ENCODE results near the gene MYF5. TPM values are rescaled to one million over a fixed set of nuclear protein-coding genes. Genes with fewer than 3 reads are reported as not detected.
"Not testable (repeated sequence)": the region's sequence is repeated elsewhere in the genome, so short reads cannot be mapped to it uniquely, and the experiment has no call there.

Gene MYF5
- total RNA-seq: not detected in 2 replicates
- long read RNA-seq: 0 reads

DNA sequence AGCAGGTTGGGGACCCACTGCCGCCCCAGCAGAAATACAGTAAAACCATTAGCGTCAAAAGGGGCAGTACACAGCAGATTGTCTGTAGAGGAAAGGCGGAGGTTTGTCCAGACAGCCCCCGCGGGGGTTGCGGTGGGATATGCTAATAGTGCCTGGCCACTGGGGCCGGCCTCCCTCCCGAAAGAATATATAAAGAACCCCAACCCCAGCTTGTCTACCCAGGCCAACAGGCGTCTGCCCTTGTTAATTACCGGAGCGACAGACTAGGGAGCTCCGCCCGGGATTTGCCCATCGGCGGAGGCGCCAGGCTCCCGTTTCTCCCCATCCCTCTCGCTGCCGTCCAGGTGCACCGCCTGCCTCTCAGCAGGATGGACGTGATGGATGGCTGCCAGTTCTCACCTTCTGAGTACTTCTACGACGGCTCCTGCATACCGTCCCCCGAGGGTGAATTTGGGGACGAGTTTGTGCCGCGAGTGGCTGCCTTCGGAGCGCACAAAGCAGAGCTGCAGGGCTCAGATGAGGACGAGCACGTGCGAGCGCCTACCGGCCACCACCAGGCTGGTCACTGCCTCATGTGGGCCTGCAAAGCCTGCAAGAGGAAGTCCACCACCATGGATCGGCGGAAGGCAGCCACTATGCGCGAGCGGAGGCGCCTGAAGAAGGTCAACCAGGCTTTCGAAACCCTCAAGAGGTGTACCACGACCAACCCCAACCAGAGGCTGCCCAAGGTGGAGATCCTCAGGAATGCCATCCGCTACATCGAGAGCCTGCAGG is at the start of gene MYF5:
TSS of gene MYF5 (plus strand) at position 217 of the 774 bp plus-strand sequence. CDS start at position 369, 152 bp downstream.
- TF ChIP-seq, protein P1, sequence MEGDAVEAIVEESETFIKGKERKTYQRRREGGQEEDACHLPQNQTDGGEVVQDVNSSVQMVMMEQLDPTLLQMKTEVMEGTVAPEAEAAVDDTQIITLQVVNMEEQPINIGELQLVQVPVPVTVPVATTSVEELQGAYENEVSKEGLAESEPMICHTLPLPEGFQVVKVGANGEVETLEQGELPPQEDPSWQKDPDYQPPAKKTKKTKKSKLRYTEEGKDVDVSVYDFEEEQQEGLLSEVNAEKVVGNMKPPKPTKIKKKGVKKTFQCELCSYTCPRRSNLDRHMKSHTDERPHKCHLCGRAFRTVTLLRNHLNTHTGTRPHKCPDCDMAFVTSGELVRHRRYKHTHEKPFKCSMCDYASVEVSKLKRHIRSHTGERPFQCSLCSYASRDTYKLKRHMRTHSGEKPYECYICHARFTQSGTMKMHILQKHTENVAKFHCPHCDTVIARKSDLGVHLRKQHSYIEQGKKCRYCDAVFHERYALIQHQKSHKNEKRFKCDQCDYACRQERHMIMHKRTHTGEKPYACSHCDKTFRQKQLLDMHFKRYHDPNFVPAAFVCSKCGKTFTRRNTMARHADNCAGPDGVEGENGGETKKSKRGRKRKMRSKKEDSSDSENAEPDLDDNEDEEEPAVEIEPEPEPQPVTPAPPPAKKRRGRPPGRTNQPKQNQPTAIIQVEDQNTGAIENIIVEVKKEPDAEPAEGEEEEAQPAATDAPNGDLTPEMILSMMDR (IDR thresholded peaks at IDR 0.05; ENCODE audit: unreplicated experiment): no peak
- H3K9me3 Mint-ChIP-seq (ENCODE audit: low read depth): no peaks in the 10 kb centered on the region
- peaks cover 67% of the 10 kb centered on the region for H3K27me3 Mint-ChIP-seq

DNA sequence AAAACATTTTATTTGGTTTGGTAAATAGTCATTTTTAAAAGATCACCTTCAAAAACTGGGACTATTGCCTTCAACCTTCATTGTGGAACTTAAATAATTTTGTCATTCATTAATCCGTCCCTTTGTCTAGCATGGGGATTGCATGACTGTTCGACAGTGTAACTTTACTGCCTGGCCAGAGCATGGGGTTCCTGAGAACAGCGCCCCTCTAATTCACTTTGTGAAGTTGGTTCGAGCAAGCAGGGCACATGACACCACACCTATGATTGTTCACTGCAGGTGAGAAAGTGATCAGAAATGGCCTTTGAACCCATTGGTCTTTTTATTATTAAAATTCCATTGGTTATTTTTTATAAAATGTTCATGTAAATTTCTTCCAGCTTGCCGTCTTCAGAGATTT is 46.5 kb upstream of the MYF5 start:
- Mint-ChIP-seq H3K9me3 (ENCODE audit: low read depth) (no peaks in the 10 kb centered on the region), H3K27ac (no peak overlapping the region), H3K4me1 (ENCODE audit: low read depth) (peaks cover 2% of the 10 kb centered on the region), H3K27me3 (peaks cover 2% of the 10 kb centered on the region), H3K36me3 (ENCODE audit: insufficient read depth) (no peaks in the 10 kb centered on the region), H3K4me3 (ENCODE audit: low read depth) (no peak overlapping the region)
- TF ChIP-seq, protein P1 (IDR thresholded peaks at IDR 0.05; ENCODE audit: unreplicated experiment): no peak
- no peak for DNase-seq (ENCODE audit: low spot score, unreplicated experiment)

More for the DNA sequence above, at the start of gene MYF5:
- no peak within 1 kb of the TSS for H3K4me3 Mint-ChIP-seq (ENCODE audit: low read depth)
- no peaks in the 10 kb centered on the region for H3K36me3 Mint-ChIP-seq (ENCODE audit: insufficient read depth)
- H3K4me1 Mint-ChIP-seq (ENCODE audit: low read depth): peaks cover 8% of the 10 kb centered on the region
- no peak within 1 kb of the TSS for H3K27ac Mint-ChIP-seq
- no peak for DNase-seq (ENCODE audit: low spot score, unreplicated experiment)

- H3K4me3 Mint-ChIP-seq (ENCODE audit: low read depth); H3K9me3 Mint-ChIP-seq (ENCODE audit: low read depth); DNase-seq (ENCODE audit: low spot score, unreplicated experiment): not testable (repeated sequence)
Measured at GRCh38 chr12:80676042-80676636, 40.6 kb upstream of the MYF5 start.

DNA sequence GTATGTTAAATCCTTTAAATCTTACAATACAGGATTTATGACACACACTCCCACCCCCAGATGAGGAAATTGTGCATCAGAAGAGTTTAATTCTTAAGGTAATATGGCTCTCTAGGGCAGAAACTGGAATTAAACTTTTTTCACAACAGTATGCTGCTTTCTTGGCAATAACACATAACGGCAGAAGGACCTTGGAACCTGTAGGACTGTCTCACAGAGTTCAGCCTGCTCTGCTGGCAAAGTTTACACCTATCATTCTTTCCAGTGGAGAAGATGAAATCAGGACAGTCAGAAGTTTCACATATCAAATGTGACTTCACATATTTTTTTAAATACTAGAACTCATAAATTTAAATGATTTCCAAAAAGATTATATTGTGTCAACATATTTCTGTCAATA is 39.9 kb upstream of the MYF5 start:
- DNase-seq (ENCODE audit: low spot score, unreplicated experiment): no peak
- Mint-ChIP-seq H3K27me3 (peaks cover under 1% of the 10 kb centered on the region), H3K27ac (no peak overlapping the region), H3K36me3 (ENCODE audit: insufficient read depth) (no peaks in the 10 kb centered on the region), H3K4me1 (ENCODE audit: low read depth) (peaks cover 1% of the 10 kb centered on the region), H3K4me3 (ENCODE audit: low read depth) (no peak overlapping the region), H3K9me3 (ENCODE audit: low read depth) (no peaks in the 10 kb centered on the region)
- TF ChIP-seq, protein P1 (IDR thresholded peaks at IDR 0.05; ENCODE audit: unreplicated experiment): no peak

More at GRCh38 chr12:80676042-80676636, 40.6 kb upstream of the MYF5 start:
- H3K27me3 Mint-ChIP-seq; H3K36me3 Mint-ChIP-seq (ENCODE audit: insufficient read depth); H3K4me1 Mint-ChIP-seq (ENCODE audit: low read depth); H3K27ac Mint-ChIP-seq: not testable (repeated sequence)

GRCh38 chr12:80677994-80678393 is 38.7 kb upstream of the MYF5 start:
- Mint-ChIP-seq H3K27me3 (no peaks in the 10 kb centered on the region), H3K4me3 (ENCODE audit: low read depth) (no peak overlapping the region), H3K36me3 (ENCODE audit: insufficient read depth) (no peaks in the 10 kb centered on the region), H3K9me3 (ENCODE audit: low read depth) (no peaks in the 10 kb centered on the region), H3K27ac (no peak overlapping the region), H3K4me1 (ENCODE audit: low read depth) (no peaks in the 10 kb centered on the region)
- DNase-seq (ENCODE audit: low spot score, unreplicated experiment): no peak
- TF ChIP-seq, protein P1 (IDR thresholded peaks at IDR 0.05; ENCODE audit: unreplicated experiment): no peak

Data from progenitor cell of endocrine pancreas (in vitro differentiated cells).